HCT116 (cell line): Measurements from ENCODE around the gene TMEM116. TPM values are rescaled to one million over a fixed set of nuclear protein-coding genes. Genes with fewer than 3 reads are reported as not detected.

Experiments used
- ATAC-seq: fragments of 200-7000 bp; cut with Tn5 transposase; 2 replicates; pipeline ENCODE4 v1.9.1; 2020; ENCODE audit warnings: mild to moderate bottlenecking, moderate library complexity
- BruUV-seq: library from RNA; stranded (reverse); fragments of 400-500 nt; replicated peaks from 2 replicates; lab custom pipeline; 2021; lab: Mats Ljungman, UMichigan
- CTCF ChIA-PET: fragments of 300-600 bp; sonication (Branson Sonifier 250); formaldehyde crosslinking; loops from one replicate; lab custom pipeline; 2021; ENCODE audit warnings: antibody characterized with exemption; lab: Charles Lee
- POLR2A ChIA-PET: fragments of 300-600, 350-600 bp; sonication (Branson Sonifier 250); formaldehyde crosslinking; loops from one replicate; lab custom pipeline; 2021; ENCODE audit warnings: antibody characterized with exemption; lab: Charles Lee
- RAD21 ChIA-PET, 2 experiments: fragments of 300-600 bp; sonication (Branson Sonifier 250); formaldehyde crosslinking; loops; one replicate each; lab custom pipeline; 2023; ENCODE audit warnings: low total read pairs in 2 of 2; ENCODE audit not compliant: uncharacterized antibody in 2 of 2, unreplicated experiment in 2 of 2, low non-redundant PET in 1 of 2; lab: Charles Lee
- DNase-seq: peaks from one replicate; pipeline ENCODE4 v3.0.0-alpha.2; 2010; ENCODE audit warnings: low read depth, low spot score
- H2AFZ ChIP-seq: fragments of 200-600 bp; shearing (Covaris generic), sonication (generic); 2 replicates; pipeline ENCODE4 v1.6.1; 2017; ENCODE audit warnings: low read depth, mixed run types, mixed read lengths, antibody characterized with exemption, low read length; ENCODE audit not compliant: poor library complexity, severe bottlenecking
- H3K27ac ChIP-seq: 2 replicates; pipeline ENCODE4 v1.5.1; 2012; ENCODE audit warnings: low read depth, low read length
- H3K27me3 ChIP-seq: fragments of 200-600 bp; sonication (generic); 2 replicates; pipeline ENCODE4 v1.6.1; 2016; ENCODE audit warnings: mixed run types, low read length, mixed read lengths; ENCODE audit not compliant: insufficient read depth
- H3K36me3 ChIP-seq, 2 experiments: fragments of 200-500 bp in 1 of 2; fragments of 200-600 bp in 1 of 2; sonication (Bioruptor generic) in 1 of 2; sonication (generic) in 1 of 2; 2 replicates each; pipeline versions ENCODE4 v1.5.1 to v1.6.1; 2014 to 2016; ENCODE audit warnings: low read length in 2 of 2, inconsistent platforms in 1 of 2, mixed read lengths in 1 of 2, mixed run types in 1 of 2; ENCODE audit not compliant: insufficient read depth in 2 of 2, control insufficient read depth in 1 of 2
- H3K4me1 ChIP-seq, 2 experiments: fragments of 200-600 bp in 1 of 2; sonication (generic) in 1 of 2; 2 replicates each; pipeline versions ENCODE4 v1.5.1 to v1.6.1; 2012 to 2017; ENCODE audit warnings: low read length in 2 of 2, inconsistent platforms in 1 of 2, mild to moderate bottlenecking in 1 of 2, mixed read lengths in 1 of 2, mixed run types in 1 of 2, moderate library complexity in 1 of 2; ENCODE audit not compliant: insufficient read depth in 2 of 2, control insufficient read depth in 1 of 2
- H3K4me2 ChIP-seq: fragments of 200-600 bp; sonication (generic); 2 replicates; pipeline ENCODE4 v1.6.1; 2017; ENCODE audit warnings: mixed run types, low read length, mixed read lengths
- H3K4me3 ChIP-seq, 2 experiments: fragments of 200-600 bp in 1 of 2; sonication (generic) in 1 of 2; replicated peaks in 1 of 2; 2 replicates each; pipeline ENCODE4 v1.5.1; 2011 to 2016; ENCODE audit warnings: low read length in 2 of 2, control low read depth in 1 of 2, low read depth in 1 of 2, mild to moderate bottlenecking in 1 of 2, mixed read lengths in 1 of 2, mixed run types in 1 of 2
- H3K79me2 ChIP-seq: fragments of 200-600 bp; sonication (generic); 2 replicates; pipeline ENCODE4 v1.6.1; 2017; ENCODE audit warnings: mild to moderate bottlenecking, mixed run types, low read length, moderate library complexity, mixed read lengths; ENCODE audit not compliant: insufficient read depth
- H3K9ac ChIP-seq: fragments of 200-600 bp; sonication (generic); 2 replicates; pipeline ENCODE4 v1.6.1; 2016; ENCODE audit warnings: low read length, mixed read lengths
- H3K9me2 ChIP-seq: fragments of 200-600 bp; sonication (generic), shearing (Covaris generic); 2 replicates; pipeline ENCODE4 v1.6.1; 2017; ENCODE audit warnings: mixed run types, mild to moderate bottlenecking, moderate library complexity; ENCODE audit not compliant: insufficient read depth
- H3K9me3 ChIP-seq, 2 experiments: fragments of 200-500 bp in 1 of 2; fragments of 200-600 bp in 1 of 2; sonication (Bioruptor generic) in 1 of 2; sonication (generic) in 1 of 2; 2 replicates each; pipeline ENCODE4 v1.6.1; 2014 to 2017; ENCODE audit warnings: low read length in 2 of 2, mixed read lengths in 2 of 2, inconsistent platforms in 1 of 2, low read depth in 1 of 2, mild to moderate bottlenecking in 1 of 2, mixed run types in 1 of 2, moderate library complexity in 1 of 2; ENCODE audit not compliant: control insufficient read depth in 1 of 2, insufficient read depth in 1 of 2
- H4K20me1 ChIP-seq: fragments of 200-600 bp; sonication (generic), shearing (Covaris generic); 2 replicates; pipeline ENCODE4 v1.6.1; 2017; ENCODE audit warnings: mixed run types, mild to moderate bottlenecking, moderate library complexity; ENCODE audit not compliant: insufficient read depth
- CBX3 ChIP-seq: IDR thresholded peaks from 2 replicates; pipeline ENCODE4 v1.6.1; 2012; ENCODE audit warnings: low read depth
- CEBPB ChIP-seq: IDR thresholded peaks from 2 replicates; pipeline ENCODE4 v1.6.1; 2012; ENCODE audit warnings: low read depth
- EZH2 ChIP-seq: fragments of 200-600 bp; sonication (generic); IDR thresholded peaks from 2 replicates; pipeline ENCODE4 v1.6.1; 2017; ENCODE audit warnings: antibody characterized with exemption, mixed run types
- EZH2phosphoT487 ChIP-seq: fragments of 200-600 bp; IDR thresholded peaks from 2 replicates; pipeline ENCODE4 v1.6.1; 2018; ENCODE audit warnings: antibody characterized with exemption, borderline replicate concordance
- JUND ChIP-seq: IDR thresholded peaks from 2 replicates; pipeline ENCODE4 v1.6.1; 2012
- MAX ChIP-seq: IDR thresholded peaks from 2 replicates; pipeline ENCODE4 v1.6.1; 2012
- POLR2AphosphoS5 ChIP-seq: IDR thresholded peaks from 2 replicates; pipeline ENCODE4 v1.6.1; 2011; ENCODE audit warnings: mild to moderate bottlenecking, low read depth, low read length, moderate library complexity
- RAD21 ChIP-seq: IDR thresholded peaks from 2 replicates; pipeline ENCODE4 v1.6.1; 2012; ENCODE audit warnings: low read depth, mild to moderate bottlenecking
- SIN3A ChIP-seq: IDR thresholded peaks from 2 replicates; pipeline ENCODE4 v1.6.1; 2012; ENCODE audit warnings: low read depth
- SP1 ChIP-seq: IDR thresholded peaks from 2 replicates; pipeline ENCODE4 v1.6.1; 2012; ENCODE audit warnings: low read depth
- ZBTB33 ChIP-seq: IDR thresholded peaks from 2 replicates; pipeline ENCODE4 v1.6.1; 2011; ENCODE audit warnings: mild to moderate bottlenecking, low read length, moderate library complexity; ENCODE audit not compliant: insufficient replicate concordance; ENCODE audit errors: extremely low read depth
- ZNF274 ChIP-seq: fragments of 200-500 bp; sonication (Bioruptor generic); IDR thresholded peaks from 2 replicates; pipeline ENCODE4 v1.6.1; 2014; ENCODE audit warnings: mild to moderate bottlenecking, low read depth, low read length, inconsistent platforms
- intact Hi-C: fragments of 100-400 bp; cut with micrococcal nuclease; formaldehyde crosslinking; loops from 2 replicates; pipeline ENCODE4 v1.10.0; 2022
- total RNA-seq: library from RNA; stranded (reverse); gene quantifications from one replicate; pipeline ENCODE4 v1.2.1, GENCODE V29; 2021; ENCODE audit not compliant: unreplicated experiment
- TF ChIP-seq, protein P1 (sequence below): IDR thresholded peaks from 2 replicates; pipeline ENCODE4 v1.6.1; 2012; ENCODE audit warnings: low read depth
- TF ChIP-seq, protein P2 (sequence below), 3 experiments: fragments of 200-600 bp in 1 of 3; sonication (generic) in 1 of 3; IDR thresholded peaks in 2 of 3; conservative IDR thresholded peaks in 1 of 3; 2 replicates each; pipeline ENCODE4 v1.5.1; 2012 to 2017; ENCODE audit warnings: low read depth in 2 of 3, low read length in 2 of 3, antibody characterized with exemption in 1 of 3, borderline replicate concordance in 1 of 3, control low read depth in 1 of 3, mild to moderate bottlenecking in 1 of 3, mixed read lengths in 1 of 3, mixed run types in 1 of 3, moderate library complexity in 1 of 3; ENCODE audit not compliant: insufficient read depth in 1 of 3

The TMEM116 gene
- total RNA-seq, 1 experiment from 2014 or later, result 6.8 TPM

- Histone ChIP-seq H4K20me1 (no peaks in the 10 kb centered on the region), H3K9ac (no peak overlapping the region), H3K27ac (no peak overlapping the region), H3K4me3 (no peak overlapping the region), H3K27me3 (no peaks in the 10 kb centered on the region), H3K4me1 (no peaks in the 10 kb centered on the region), H3K79me2 (no peaks in the 10 kb centered on the region), H3K9me3 (no peaks in the 10 kb centered on the region; a peak in 1 of 4 replicates), H3K4me2 (no peak overlapping the region), H2AFZ (no peak overlapping the region), H3K36me3 (no peaks in the 10 kb centered on the region), H3K9me2 (no peaks in the 10 kb centered on the region)
- DNase-seq (no peak), ATAC-seq (no peak)
- ChIA-PET RAD21 (no interaction called here), CTCF (interaction anchor here (0.7 kb wide), 1 partner anchor 42 kb away, joined by 3 read pairs; no protein-coding TSS in a partner anchor), POLR2A (no interaction called here)
- TF ChIP-seq RAD21 (no peak), EZH2 (no peak), ZNF274 (no peak), EZH2phosphoT487 (no peak), ZBTB33 (no peak), CEBPB (no peak), SP1 (no peak)
- intact Hi-C loops, result no loop called here
- BruUV-seq, result no TSS peak
These were observed 41.2 kb downstream of the TMEM116 start for GRCh38 chr12:111971800-111972199.

- no TSS peak for BruUV-seq
- H3K27ac ChIP-seq, result no peak overlapping the region
- H2AFZ ChIP-seq, result no peak overlapping the region
- no peaks in the 10 kb centered on the region for H3K9me2 ChIP-seq
- H3K36me3 ChIP-seq, result no peaks in the 10 kb centered on the region
- no peaks in the 10 kb centered on the region for H3K79me2 ChIP-seq
- ChIA-PET RAD21 (no interaction called here), POLR2A (no interaction called here), CTCF (no interaction called here)
- intact Hi-C loops, result no loop called here
- DNase-seq (no peak), ATAC-seq (no peak)
- H4K20me1 ChIP-seq, result no peaks in the 10 kb centered on the region
- no peaks in the 10 kb centered on the region for H3K27me3 ChIP-seq
- no peak overlapping the region for H3K4me2 ChIP-seq
- H3K4me3 ChIP-seq, result no peak overlapping the region
- no peaks in the 10 kb centered on the region for H3K9me3 ChIP-seq
- H3K9ac ChIP-seq, result no peak overlapping the region
- no peaks in the 10 kb centered on the region for H3K4me1 ChIP-seq
- TF ChIP-seq CEBPB (no peak), JUND (no peak), POLR2AphosphoS5 (no peak), CBX3 (no peak), RAD21 (no peak), SIN3A (no peak), MAX (no peak)
- TF ChIP-seq, protein P1, sequence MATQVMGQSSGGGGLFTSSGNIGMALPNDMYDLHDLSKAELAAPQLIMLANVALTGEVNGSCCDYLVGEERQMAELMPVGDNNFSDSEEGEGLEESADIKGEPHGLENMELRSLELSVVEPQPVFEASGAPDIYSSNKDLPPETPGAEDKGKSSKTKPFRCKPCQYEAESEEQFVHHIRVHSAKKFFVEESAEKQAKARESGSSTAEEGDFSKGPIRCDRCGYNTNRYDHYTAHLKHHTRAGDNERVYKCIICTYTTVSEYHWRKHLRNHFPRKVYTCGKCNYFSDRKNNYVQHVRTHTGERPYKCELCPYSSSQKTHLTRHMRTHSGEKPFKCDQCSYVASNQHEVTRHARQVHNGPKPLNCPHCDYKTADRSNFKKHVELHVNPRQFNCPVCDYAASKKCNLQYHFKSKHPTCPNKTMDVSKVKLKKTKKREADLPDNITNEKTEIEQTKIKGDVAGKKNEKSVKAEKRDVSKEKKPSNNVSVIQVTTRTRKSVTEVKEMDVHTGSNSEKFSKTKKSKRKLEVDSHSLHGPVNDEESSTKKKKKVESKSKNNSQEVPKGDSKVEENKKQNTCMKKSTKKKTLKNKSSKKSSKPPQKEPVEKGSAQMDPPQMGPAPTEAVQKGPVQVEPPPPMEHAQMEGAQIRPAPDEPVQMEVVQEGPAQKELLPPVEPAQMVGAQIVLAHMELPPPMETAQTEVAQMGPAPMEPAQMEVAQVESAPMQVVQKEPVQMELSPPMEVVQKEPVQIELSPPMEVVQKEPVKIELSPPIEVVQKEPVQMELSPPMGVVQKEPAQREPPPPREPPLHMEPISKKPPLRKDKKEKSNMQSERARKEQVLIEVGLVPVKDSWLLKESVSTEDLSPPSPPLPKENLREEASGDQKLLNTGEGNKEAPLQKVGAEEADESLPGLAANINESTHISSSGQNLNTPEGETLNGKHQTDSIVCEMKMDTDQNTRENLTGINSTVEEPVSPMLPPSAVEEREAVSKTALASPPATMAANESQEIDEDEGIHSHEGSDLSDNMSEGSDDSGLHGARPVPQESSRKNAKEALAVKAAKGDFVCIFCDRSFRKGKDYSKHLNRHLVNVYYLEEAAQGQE, result no peak
- TF ChIP-seq, protein P2, sequence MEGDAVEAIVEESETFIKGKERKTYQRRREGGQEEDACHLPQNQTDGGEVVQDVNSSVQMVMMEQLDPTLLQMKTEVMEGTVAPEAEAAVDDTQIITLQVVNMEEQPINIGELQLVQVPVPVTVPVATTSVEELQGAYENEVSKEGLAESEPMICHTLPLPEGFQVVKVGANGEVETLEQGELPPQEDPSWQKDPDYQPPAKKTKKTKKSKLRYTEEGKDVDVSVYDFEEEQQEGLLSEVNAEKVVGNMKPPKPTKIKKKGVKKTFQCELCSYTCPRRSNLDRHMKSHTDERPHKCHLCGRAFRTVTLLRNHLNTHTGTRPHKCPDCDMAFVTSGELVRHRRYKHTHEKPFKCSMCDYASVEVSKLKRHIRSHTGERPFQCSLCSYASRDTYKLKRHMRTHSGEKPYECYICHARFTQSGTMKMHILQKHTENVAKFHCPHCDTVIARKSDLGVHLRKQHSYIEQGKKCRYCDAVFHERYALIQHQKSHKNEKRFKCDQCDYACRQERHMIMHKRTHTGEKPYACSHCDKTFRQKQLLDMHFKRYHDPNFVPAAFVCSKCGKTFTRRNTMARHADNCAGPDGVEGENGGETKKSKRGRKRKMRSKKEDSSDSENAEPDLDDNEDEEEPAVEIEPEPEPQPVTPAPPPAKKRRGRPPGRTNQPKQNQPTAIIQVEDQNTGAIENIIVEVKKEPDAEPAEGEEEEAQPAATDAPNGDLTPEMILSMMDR (IDR thresholded peaks at IDR 0.05 in 2 of 3, conservative IDR thresholded peaks at IDR 0.05 in 1 of 3; ENCODE audit: borderline replicate concordance in 1 of 3, insufficient read depth in 1 of 3, low read depth in 2 of 3, low read length in 2 of 3), result no peak
These were observed 48.0 kb downstream of the TMEM116 start for GRCh38 chr12:111964935-111965334.
